ENCODE measurements around the gene KIAA1671. TPM values are rescaled to one million over a fixed set of nuclear protein-coding genes. Genes with fewer than 3 reads are reported as not detected.

The KIAA1671 gene
- total RNA-seq, 4 donors from 2014 or later: 30.6 to 52.7 (median 39.9) TPM

DNA sequence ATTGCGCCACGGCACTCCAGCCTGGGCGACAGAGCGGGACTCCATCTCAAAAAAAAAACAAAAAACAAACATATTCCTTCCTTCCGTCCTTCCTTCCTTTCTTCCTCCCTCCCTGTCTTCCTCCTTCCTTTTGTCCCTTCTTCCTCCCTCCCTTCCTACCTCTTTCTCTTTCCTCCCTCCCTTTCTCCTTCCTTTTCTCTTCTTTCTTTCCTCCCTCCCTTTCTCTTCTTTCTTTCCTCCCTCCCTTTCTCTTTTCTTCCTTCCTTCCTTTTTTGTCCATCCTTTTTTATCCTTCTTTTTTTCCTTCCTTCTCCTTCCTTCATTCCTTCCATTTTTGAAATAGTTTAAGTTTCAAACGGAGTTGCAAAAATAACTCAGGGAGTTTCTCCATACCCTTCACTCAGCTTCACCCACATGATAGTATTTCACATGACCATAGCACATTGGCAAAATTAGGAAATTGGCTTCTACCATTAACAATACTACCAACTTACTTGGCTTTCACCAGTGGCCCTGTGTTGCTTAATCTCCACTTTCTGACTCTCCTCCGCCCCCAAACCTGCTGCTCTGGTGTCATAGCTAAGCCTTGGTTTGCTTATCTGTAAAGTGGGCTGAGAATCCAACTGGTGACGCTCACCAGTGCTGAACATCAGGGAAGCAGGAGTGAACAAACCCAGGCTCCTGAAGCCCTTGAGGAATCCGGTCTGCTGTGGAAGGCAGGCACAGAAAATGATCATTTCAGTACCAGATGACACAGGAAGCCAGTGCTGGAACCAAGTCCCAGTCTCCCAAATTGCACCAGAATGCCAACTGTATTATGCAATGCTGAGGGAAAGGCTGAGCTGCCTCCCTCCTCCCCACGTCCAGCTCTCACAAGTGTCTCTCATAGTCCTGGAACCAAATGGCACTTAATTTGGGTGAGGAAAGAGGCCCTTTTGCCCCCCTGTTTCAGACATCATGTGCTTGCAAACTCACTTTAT is 229.9 kb downstream of the KIAA1671 start:
- H3K36me3 ChIP-seq: peaks cover 0 to 88% (median 8%) of the 10 kb centered on the region in 3 donors
- TF ChIP-seq EP300 (IDR thresholded peaks at IDR 0.05) (peak in 1 of 2 donors; percentile 5), POLR2A (IDR thresholded peaks at IDR 0.05) (no peak)
- no peak overlapping the region for H3K27ac ChIP-seq
- no peaks in the 10 kb centered on the region for H3K27me3 ChIP-seq
- DNase-seq (ENCODE audit: low spot score in 2 of 2): no peak
- peaks cover 0 to 11% (median 0%) of the 10 kb centered on the region in 4 donors for H3K9me3 ChIP-seq
- no peak overlapping the region for H3K4me3 ChIP-seq
- 73 to 77% methylated on average over 10 of the region's 10 CpGs for WGBS, 2 donors
- no peaks in the 10 kb centered on the region for H3K4me1 ChIP-seq

DNA sequence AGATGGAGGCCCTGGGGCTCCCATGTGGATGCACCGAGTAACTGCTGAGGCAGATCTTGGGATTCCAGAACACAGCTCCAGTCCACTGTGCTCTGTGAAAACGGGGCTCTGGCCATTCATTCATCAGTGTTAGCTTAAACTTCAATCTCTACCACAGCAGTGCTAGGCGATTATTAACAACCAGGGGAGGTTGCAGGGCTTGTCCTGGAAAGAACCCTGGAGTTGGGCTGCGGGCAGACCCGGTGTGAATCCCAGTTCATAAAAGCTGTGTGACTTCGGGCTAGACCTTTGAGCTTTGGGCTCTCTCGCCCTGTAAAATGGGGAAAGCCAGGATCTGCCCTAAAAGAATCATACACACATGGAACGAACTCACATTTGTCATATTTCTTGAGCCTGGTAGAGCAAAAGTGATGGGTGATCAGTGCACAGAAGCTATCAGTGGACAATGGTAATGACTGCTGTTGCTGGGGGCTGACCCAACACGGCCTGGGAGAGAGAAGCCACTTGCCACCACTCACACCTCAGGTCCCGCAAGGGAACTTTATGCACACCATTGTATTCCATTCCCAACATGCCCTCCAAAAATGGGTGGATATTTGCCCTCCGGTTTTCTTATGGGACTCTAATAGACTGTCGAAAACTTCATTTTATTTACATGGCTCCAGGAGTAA is 231.6 kb downstream of the KIAA1671 start:
- DNase-seq (ENCODE audit: low spot score in 2 of 2): no peak
- no peaks in the 10 kb centered on the region for H3K4me1 ChIP-seq
- no peak overlapping the region for H3K27ac ChIP-seq
- 85 to 86% methylated on average over 12 of the region's 12 CpGs for WGBS, 2 donors
- H3K36me3 ChIP-seq: peaks cover 0 to 85% (median 8%) of the 10 kb centered on the region in 3 donors
- no peaks in the 10 kb centered on the region for H3K27me3 ChIP-seq
- TF ChIP-seq, protein P1, sequence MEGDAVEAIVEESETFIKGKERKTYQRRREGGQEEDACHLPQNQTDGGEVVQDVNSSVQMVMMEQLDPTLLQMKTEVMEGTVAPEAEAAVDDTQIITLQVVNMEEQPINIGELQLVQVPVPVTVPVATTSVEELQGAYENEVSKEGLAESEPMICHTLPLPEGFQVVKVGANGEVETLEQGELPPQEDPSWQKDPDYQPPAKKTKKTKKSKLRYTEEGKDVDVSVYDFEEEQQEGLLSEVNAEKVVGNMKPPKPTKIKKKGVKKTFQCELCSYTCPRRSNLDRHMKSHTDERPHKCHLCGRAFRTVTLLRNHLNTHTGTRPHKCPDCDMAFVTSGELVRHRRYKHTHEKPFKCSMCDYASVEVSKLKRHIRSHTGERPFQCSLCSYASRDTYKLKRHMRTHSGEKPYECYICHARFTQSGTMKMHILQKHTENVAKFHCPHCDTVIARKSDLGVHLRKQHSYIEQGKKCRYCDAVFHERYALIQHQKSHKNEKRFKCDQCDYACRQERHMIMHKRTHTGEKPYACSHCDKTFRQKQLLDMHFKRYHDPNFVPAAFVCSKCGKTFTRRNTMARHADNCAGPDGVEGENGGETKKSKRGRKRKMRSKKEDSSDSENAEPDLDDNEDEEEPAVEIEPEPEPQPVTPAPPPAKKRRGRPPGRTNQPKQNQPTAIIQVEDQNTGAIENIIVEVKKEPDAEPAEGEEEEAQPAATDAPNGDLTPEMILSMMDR (IDR thresholded peaks at IDR 0.05): no peak
- TF ChIP-seq EP300 (IDR thresholded peaks at IDR 0.05): no peak
- no peak for TF ChIP-seq POLR2A (IDR thresholded peaks at IDR 0.05)
- no peak overlapping the region for H3K4me3 ChIP-seq
- H3K9me3 ChIP-seq: peaks cover 0 to 11% (median 0%) of the 10 kb centered on the region in 4 donors

DNA sequence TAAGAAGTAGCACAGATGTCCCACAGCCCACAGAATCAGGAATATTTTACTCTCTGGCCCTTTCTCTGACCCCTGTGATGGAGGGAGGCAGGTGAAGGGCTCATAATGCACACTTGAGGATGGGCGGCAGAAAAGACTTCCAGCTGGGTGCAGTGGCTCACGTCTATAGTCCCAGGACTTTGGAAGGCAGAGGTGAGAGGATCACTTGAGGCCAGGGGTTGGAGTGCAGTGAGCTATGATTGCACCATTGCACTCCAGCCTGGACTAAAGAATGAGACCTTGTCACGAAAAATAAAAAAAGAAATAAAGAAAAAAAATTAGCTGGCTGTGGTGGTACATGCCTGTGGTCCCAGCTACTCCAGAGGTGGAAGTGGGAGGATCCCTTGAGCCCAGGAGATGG is 233.6 kb downstream of the KIAA1671 start:
- H3K36me3 ChIP-seq: peaks cover 0 to 85% (median 12%) of the 10 kb centered on the region in 3 donors
- H3K9me3 ChIP-seq: no peaks in the 10 kb centered on the region
- 83 to 88% methylated on average over 3 of the region's 3 CpGs for WGBS, 2 donors
- TF ChIP-seq POLR2A (IDR thresholded peaks at IDR 0.05): no peak
- TF ChIP-seq, protein P1 (IDR thresholded peaks at IDR 0.05): no peak
- H3K27me3 ChIP-seq: no peaks in the 10 kb centered on the region
- H3K27ac ChIP-seq: no peak overlapping the region
- DNase-seq (ENCODE audit: low spot score in 2 of 2): no peak
- no peak overlapping the region for H3K4me3 ChIP-seq
- H3K4me1 ChIP-seq: no peaks in the 10 kb centered on the region

DNA sequence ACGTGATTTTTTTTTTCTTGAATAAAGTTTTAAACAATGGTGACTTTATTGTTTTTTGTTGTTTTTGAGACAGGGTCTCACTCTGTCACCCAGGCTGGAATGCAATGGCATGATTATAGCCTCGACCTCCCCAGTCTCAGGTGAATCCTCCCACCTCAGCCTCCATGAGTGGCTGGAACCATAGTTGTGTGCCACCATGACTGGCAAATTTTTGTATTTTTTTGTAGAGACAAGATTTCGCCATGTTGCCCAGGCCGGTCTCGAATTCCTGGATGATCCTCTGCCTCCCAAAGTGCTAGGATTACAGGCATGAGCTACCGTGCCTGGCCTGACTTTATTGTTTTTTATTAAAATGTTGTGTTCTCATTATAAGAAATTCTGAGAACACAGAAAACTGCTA is 235.0 kb downstream of the KIAA1671 start:
- TF ChIP-seq EP300 (IDR thresholded peaks at IDR 0.05) (no peak), POLR2A (IDR thresholded peaks at IDR 0.05) (no peak)
- WGBS, 2 donors: 77 to 91% methylated on average over 6 of the region's 6 CpGs
- peaks cover 3 to 88% (median 12%) of the 10 kb centered on the region in 3 donors for H3K36me3 ChIP-seq

DNA sequence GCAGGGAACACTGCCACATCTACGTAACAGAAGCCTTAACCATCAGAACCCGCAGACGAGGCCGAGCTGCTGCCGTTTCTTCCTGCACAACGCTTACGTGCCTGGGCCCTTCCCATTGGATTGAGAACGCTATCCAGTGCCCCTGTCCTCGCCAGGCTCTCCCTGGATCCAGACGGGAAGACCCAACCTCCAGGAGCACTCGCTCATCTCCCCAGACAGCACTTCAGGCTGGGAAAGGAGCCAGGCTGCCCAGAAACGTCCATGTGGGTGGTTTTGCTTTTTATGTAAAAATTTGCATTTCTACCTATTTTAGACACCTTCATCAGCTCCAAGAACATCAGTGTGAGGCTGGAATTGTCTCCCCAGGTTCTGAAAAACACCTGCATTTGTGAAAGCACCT is 239.9 kb downstream of the KIAA1671 start:
- Histone ChIP-seq H3K27me3 (no peaks in the 10 kb centered on the region), H3K27ac (no peak overlapping the region), H3K36me3 (peaks cover 3 to 88% (median 6%) of the 10 kb centered on the region in 3 donors), H3K4me3 (no peak overlapping the region), H3K4me1 (no peaks in the 10 kb centered on the region), H3K9me3 (no peaks in the 10 kb centered on the region)
- TF ChIP-seq EP300 (IDR thresholded peaks at IDR 0.05) (no peak), POLR2A (IDR thresholded peaks at IDR 0.05) (no peak)
- TF ChIP-seq, protein P1 (IDR thresholded peaks at IDR 0.05): no peak
- WGBS, 2 donors: 77 to 81% methylated on average over 12 of the region's 12 CpGs
- DNase-seq (ENCODE audit: low spot score in 2 of 2): no peak

More for the DNA sequence above, 235.0 kb downstream of the KIAA1671 start:
- Histone ChIP-seq H3K27ac (no peak overlapping the region), H3K9me3 (no peaks in the 10 kb centered on the region), H3K4me3 (no peak overlapping the region), H3K27me3 (no peaks in the 10 kb centered on the region), H3K4me1 (no peaks in the 10 kb centered on the region)
- DNase-seq (ENCODE audit: low spot score in 2 of 2): no peak
